Measurements from ENCODE around the gene C11orf52. TPM values are rescaled to one million over a fixed set of nuclear protein-coding genes. Genes with fewer than 3 reads are reported as not detected.
A peak's percentile ranks its signal among the peaks of the same experiment; 100 is the strongest.

The C11orf52 gene
- total RNA-seq, 1 experiment from 2014 or later = 10.5 TPM

- BruUV-seq (replicated peaks) = TSS peak; percentile 44
- no peaks in the 10 kb centered on the region for H3K9me2 ChIP-seq (replicated peaks; ENCODE audit: low read length)
- TF ChIP-seq CTCF (conservative IDR thresholded peaks at IDR 0.05; ENCODE audit: low read depth, low read length) (no peak), EZH2phosphoT487 (IDR thresholded peaks at IDR 0.05; ENCODE audit: borderline replicate concordance, low read length) (no peak), EZH2 (IDR thresholded peaks at IDR 0.05; ENCODE audit: low read length, unreplicated experiment) (no peak)
- no peak for DNase-seq
- H3K9me3 ChIP-seq (ENCODE audit: low read length) = no peaks in the 10 kb centered on the region
- no peaks in the 10 kb centered on the region for H3F3A ChIP-seq (ENCODE audit: low read length, unreplicated experiment)
- peak overlapping the region; percentile 56 for H3K27ac ChIP-seq (ENCODE audit: low read length)
- ChIA-PET CTCF (interaction anchor here (0.7 to 1.4 kb wide), 2 partner anchors 20 to 30 kb away, joined by 4 to 6 read pairs; no protein-coding TSS in a partner anchor), POLR2A (ENCODE audit: unreplicated experiment) (no interaction called here)
- no peaks in the 10 kb centered on the region for H3K79me2 ChIP-seq (ENCODE audit: low read length)
- H3K4me1 ChIP-seq (ENCODE audit: insufficient read depth, low read length) = peaks cover 17% of the 10 kb centered on the region
- H3K36me3 ChIP-seq (ENCODE audit: low read depth, low read length) = no peaks in the 10 kb centered on the region
- peak overlapping the region; percentile 24 for H2AFZ ChIP-seq (ENCODE audit: low read length)
- H3K4me3 ChIP-seq (ENCODE audit: low read length) = no peak overlapping the region
- peak overlapping the region; percentile 3; the same call in 1 of the 2 replicates for H3K9ac ChIP-seq (ENCODE audit: low read length)
- intact Hi-C loops (cut with micrococcal nuclease) = loop anchor here (2.0 kb wide), 1 partner anchor 15 kb away; no protein-coding TSS in a partner anchor
- no peaks in the 10 kb centered on the region for H4K20me1 ChIP-seq (ENCODE audit: low read length)
- H3K4me2 ChIP-seq (ENCODE audit: low read length) = peak overlapping the region; percentile 44
- no peak for ATAC-seq
- no peaks in the 10 kb centered on the region for H3K27me3 ChIP-seq (ENCODE audit: low read length)
Observed at GRCh38 chr11:111961389-111962300, 42.9 kb downstream of the C11orf52 start.

GRCh38 chr11:111963931-111964340 is 45.2 kb downstream of the C11orf52 start:
- Histone ChIP-seq H2AFZ (ENCODE audit: low read length) (no peak overlapping the region), H3K27me3 (ENCODE audit: low read length) (no peaks in the 10 kb centered on the region), H3K4me2 (ENCODE audit: low read length) (no peak overlapping the region), H3K9me3 (ENCODE audit: low read length) (no peaks in the 10 kb centered on the region), H3K9me2 (replicated peaks; ENCODE audit: low read length) (no peaks in the 10 kb centered on the region), H4K20me1 (ENCODE audit: low read length) (no peaks in the 10 kb centered on the region), H3K27ac (ENCODE audit: low read length) (no peak overlapping the region), H3K79me2 (ENCODE audit: low read length) (no peaks in the 10 kb centered on the region), H3F3A (ENCODE audit: low read length, unreplicated experiment) (no peaks in the 10 kb centered on the region), H3K9ac (ENCODE audit: low read length) (no peak overlapping the region), H3K4me1 (ENCODE audit: insufficient read depth, low read length) (peaks cover 17% of the 10 kb centered on the region), H3K36me3 (ENCODE audit: low read depth, low read length) (no peaks in the 10 kb centered on the region), H3K4me3 (ENCODE audit: low read length) (no peak overlapping the region)
- ATAC-seq (no peak), DNase-seq (no peak)
- intact Hi-C loops (cut with micrococcal nuclease) = no loop called here
- ChIA-PET POLR2A (ENCODE audit: unreplicated experiment) (no interaction called here), CTCF (interaction anchor here (0.5 kb wide), 1 partner anchor 32 kb away, joined by 6 read pairs; no protein-coding TSS in a partner anchor)
- BruUV-seq (replicated peaks) = no TSS peak
- TF ChIP-seq EZH2phosphoT487 (IDR thresholded peaks at IDR 0.05; ENCODE audit: borderline replicate concordance, low read length) (no peak), CTCF (conservative IDR thresholded peaks at IDR 0.05; ENCODE audit: low read depth, low read length) (no peak), EZH2 (IDR thresholded peaks at IDR 0.05; ENCODE audit: low read length, unreplicated experiment) (no peak)

- Histone ChIP-seq H3K27ac (ENCODE audit: low read length) (no peak overlapping the region), H3K36me3 (ENCODE audit: low read depth, low read length) (no peaks in the 10 kb centered on the region), H3K4me3 (ENCODE audit: low read length) (no peak overlapping the region), H2AFZ (ENCODE audit: low read length) (no peak overlapping the region), H3K9me3 (ENCODE audit: low read length) (no peaks in the 10 kb centered on the region), H4K20me1 (ENCODE audit: low read length) (no peaks in the 10 kb centered on the region), H3K9ac (ENCODE audit: low read length) (no peak overlapping the region), H3K79me2 (ENCODE audit: low read length) (no peaks in the 10 kb centered on the region), H3K27me3 (ENCODE audit: low read length) (no peaks in the 10 kb centered on the region), H3K4me2 (ENCODE audit: low read length) (no peak overlapping the region), H3K9me2 (replicated peaks; ENCODE audit: low read length) (no peaks in the 10 kb centered on the region), H3K4me1 (ENCODE audit: insufficient read depth, low read length) (peaks cover 6% of the 10 kb centered on the region), H3F3A (ENCODE audit: low read length, unreplicated experiment) (no peaks in the 10 kb centered on the region)
- BruUV-seq (replicated peaks) = no TSS peak
- ChIA-PET CTCF (no interaction called here), POLR2A (ENCODE audit: unreplicated experiment) (no interaction called here)
- DNase-seq (no peak), ATAC-seq (no peak)
- intact Hi-C loops (cut with micrococcal nuclease) = no loop called here
- no peak for TF ChIP-seq EZH2phosphoT487 (IDR thresholded peaks at IDR 0.05; ENCODE audit: borderline replicate concordance, low read length)
Observed at GRCh38 chr11:111966678-111967077, 48.0 kb downstream of the C11orf52 start.

Data from PC-3 (cell line).